D721Med (cell line): Measurements from ENCODE around the gene VPS35L.

Experiments used
- DNase-seq: peaks from one replicate; pipeline ENCODE4 v3.0.0; 2011; ENCODE audit warnings: low spot score; ENCODE audit not compliant: insufficient read length
- FAIRE-seq: peaks from 2 replicates; lab custom pipeline; 2011; peaks lifted over from hg19 to GRCh38; lab: Jason Lieb, UNC
- TF ChIP-seq, protein P1 (sequence below): IDR thresholded peaks from 2 replicates; pipeline ENCODE4 v1.5.1; 2012; ENCODE audit warnings: mild to moderate bottlenecking, control low read depth; ENCODE audit not compliant: insufficient read depth; ENCODE audit errors: missing control alignments

The VPS35L gene

DNA sequence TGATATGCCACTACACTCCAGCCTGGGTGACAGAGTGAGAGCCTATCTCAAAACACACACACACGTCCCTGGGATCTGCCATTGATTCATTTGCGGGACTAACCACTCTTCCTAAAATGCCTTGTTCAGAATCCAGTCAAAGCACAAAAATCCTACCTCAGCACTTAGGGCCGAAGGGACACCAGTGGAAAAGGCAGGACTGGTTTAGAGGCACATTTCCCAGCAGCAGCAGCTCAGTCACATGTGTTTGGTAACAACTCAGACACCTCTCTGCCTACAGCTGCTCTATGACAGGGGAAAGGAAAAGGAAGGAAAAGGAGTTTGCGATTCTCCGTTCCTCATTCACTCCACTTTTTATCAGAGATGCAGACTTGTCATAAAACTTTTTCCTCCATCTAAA lies 150.3 kb downstream of the VPS35L start:
- DNase-seq (no peak), FAIRE-seq (no peak)
- TF ChIP-seq, protein P1, sequence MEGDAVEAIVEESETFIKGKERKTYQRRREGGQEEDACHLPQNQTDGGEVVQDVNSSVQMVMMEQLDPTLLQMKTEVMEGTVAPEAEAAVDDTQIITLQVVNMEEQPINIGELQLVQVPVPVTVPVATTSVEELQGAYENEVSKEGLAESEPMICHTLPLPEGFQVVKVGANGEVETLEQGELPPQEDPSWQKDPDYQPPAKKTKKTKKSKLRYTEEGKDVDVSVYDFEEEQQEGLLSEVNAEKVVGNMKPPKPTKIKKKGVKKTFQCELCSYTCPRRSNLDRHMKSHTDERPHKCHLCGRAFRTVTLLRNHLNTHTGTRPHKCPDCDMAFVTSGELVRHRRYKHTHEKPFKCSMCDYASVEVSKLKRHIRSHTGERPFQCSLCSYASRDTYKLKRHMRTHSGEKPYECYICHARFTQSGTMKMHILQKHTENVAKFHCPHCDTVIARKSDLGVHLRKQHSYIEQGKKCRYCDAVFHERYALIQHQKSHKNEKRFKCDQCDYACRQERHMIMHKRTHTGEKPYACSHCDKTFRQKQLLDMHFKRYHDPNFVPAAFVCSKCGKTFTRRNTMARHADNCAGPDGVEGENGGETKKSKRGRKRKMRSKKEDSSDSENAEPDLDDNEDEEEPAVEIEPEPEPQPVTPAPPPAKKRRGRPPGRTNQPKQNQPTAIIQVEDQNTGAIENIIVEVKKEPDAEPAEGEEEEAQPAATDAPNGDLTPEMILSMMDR = no peak

DNA sequence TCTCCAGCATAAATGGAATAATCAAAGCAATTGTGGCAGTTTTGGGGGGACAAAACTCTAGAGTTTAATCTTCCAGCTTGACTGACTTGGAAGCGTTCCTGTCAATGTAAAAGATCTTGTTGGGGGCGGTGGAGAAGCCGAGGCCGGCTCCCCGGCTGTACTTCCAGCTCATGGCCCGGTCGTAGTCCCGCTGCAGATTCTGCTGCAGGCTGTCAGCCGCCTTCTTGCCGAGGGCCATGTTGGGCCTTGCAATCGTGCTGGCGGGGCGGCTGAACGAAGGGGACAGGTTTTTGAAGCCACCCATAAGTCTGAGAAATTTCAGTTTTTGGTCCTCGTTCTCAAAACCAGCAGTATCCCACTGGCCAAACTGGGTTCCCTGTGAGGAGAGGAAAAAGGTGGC lies 151.3 kb downstream of the VPS35L start:
- FAIRE-seq = no peak
- DNase-seq = no peak
- TF ChIP-seq, protein P1 = no peak

DNA sequence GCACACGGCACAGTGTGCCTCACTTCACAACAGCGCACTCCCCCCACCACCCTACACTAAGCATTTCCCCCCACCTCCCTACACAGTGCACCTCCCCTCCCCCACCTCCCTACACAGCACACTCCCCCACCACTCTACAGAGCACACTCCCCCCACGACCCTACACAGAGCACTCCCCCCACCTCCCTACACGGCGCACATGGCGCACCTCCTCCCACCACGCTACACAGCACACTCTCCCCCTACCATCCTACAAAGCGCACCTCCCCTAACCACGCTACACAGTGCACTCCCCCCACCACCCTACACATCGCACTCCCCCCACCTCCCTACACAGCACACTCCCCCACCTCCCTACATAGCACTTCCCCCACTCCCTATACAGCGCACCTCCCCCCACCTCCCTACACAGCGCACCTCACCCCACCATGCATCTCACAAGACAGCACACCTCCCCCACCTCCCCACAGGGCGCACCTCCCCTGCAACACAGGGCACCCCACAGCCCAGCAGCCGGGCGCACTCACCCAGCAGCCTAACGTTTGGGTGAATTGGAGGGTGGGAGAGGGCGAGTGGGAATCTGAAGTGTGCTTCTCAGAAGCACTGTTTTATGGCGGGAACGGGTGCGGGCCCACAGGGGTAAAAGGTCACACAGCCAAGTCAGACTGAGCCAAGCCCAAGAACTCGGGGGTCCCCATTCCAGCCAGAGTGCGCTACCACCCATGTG lies 152.2 kb downstream of the VPS35L start:
- DNase-seq (no peak), FAIRE-seq (no peak)

DNA sequence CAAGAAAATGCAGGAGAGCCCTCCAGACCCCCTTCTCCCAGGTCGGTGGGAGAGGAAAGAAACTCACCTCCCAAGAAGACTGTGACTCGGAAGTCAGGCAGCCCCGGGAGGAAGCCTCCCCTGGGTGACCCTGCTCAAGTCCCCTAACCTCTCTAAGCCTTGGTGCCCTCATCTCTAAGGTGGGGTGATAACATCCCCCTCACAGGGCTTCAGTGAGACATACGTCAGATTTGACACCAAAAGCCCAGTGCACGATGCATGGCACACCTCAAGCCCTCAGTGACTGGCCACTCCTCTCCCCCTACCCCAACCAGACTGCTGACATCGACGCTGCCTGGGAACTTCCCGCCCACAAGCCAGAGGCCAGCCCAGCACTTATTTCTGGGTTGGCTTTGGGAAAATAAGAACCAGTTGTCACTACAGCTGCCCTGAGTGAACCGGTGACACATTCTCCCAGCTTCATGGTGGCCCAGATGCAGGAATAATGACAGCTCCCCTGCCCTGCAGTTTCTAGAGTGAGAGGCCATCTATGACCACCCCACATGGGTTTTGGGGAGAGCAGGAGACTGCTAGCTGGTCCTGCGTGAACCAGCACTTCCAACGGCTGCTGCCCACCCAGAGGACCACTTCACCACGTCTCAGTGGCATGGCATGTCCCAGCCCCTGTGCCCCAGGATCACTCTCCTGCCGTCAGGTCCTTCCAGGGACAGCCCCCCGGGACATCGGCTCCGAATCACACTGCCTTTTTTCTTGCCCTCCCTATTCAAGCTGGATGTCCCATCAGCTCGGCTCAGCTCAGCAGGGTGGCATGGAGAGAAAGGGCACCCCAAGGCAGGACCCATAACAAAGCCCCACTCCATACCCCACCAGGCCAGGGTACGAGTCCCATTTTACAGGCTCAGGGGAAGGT lies 153.0 kb downstream of the VPS35L start:
- DNase-seq (no peak), FAIRE-seq (no peak)
- TF ChIP-seq, protein P1 = no peak

More for the DNA sequence above, 152.2 kb downstream of the VPS35L start:
- TF ChIP-seq, protein P1 = no peak

DNA sequence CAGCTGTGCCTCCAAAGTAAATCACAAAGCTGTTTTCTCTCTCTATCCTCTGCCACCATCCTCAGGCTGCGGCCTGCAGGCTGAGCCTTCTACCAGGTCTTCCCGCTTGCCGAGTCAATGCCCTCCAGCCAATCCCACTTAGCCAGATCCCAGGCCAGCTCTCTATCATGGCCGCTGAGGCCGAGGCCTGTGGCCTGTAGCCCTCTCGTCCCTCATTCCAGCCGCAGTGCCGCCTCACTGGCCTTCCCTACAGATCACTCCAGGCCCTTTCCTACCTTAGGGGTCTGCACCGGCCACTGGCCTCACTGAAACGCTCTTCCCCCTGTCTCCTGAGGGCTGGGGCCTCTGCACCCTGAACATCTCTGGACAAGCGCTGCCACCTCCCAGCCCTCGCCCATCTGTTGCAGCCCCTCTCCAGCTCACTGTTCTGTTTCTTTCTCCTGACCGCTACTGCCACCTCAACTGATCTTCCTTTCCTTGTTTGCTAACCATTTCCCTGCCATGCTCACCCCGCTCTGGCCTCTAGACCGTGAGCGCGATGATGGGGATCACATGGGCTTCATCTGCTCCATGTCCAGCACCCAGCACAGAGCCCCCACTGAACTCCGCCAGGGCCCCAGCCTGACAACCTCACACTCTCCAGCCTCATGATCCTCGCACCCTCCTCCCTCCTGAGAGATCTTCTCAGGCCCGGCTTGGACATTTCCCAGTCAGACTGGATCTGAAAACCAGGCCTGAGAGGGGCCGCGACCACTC lies 154.1 kb downstream of the VPS35L start:
- DNase-seq = no peak

DNA sequence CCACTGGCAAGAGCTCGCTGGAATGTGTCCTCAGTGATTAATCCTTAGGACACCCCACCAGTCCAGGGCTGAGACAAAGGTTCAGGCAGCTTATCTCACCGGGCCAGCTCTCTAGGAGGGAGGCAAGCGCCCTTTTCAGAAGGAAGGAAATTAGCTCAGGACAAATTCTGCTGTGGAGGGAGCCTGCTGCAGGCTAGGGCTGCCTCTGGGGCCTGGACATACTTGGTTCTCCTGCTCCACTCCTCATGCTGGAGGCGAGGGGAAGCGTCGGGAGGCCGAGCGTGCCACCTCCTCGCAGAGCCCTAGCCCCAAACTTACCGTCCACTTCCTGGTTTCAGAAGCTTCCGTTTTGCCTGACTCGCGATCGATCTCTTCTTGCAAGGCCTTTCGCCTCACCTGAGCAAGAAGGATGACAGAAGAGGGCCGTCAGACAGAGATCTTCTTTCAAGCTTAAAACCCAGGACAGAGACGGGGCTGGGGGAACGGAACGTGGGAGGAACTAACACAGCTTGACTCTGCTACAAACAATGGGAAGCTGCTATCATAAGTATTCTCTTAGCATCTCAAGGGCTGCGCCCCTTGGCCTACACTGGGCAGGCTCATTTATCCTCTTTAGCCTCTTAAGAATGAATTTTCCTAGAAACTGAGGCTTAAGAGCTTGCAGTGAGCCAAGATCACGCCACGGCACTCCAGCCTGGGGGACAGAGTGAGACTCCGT lies 154.8 kb downstream of the VPS35L start:
- FAIRE-seq (no peak), DNase-seq (no peak)
- TF ChIP-seq, protein P1 = no peak

More for the DNA sequence above, 154.1 kb downstream of the VPS35L start:
- TF ChIP-seq, protein P1 = no peak
- FAIRE-seq = no peak
